DMS 273 treated with DMSO at 0.1 percent for 48 hours (cell line): ENCODE measurements around the gene TCN1.
"Not testable (repeated sequence)": the region's sequence is repeated elsewhere in the genome, so short reads cannot be mapped to it uniquely, and the experiment has no call there.

Experiments used
- DNase-seq: peaks from one replicate; lab custom pipeline; 2025; lab: John Stamatoyannopoulos, UW

TCN1 gene

GRCh38 chr11:59866397-59866796 lies at the start of gene TCN1:
Gene TCN1, minus strand, starts transcription at chr11:59866487. Its CDS starts 17 bp downstream, at chr11:59866470.
- no peak for DNase-seq

- not testable (repeated sequence) for DNase-seq
Observed at GRCh38 chr11:59903569-59903968, 37.3 kb upstream of the TCN1 start.

GRCh38 chr11:59901306-59901705 lies 35.0 kb upstream of the TCN1 start:
- no peak for DNase-seq

- DNase-seq: no peak
Observed at GRCh38 chr11:59900366-59901126, 34.3 kb upstream of the TCN1 start.

GRCh38 chr11:59899532-59899931 lies 33.2 kb upstream of the TCN1 start:
- no peak for DNase-seq

- no peak for DNase-seq
Observed at GRCh38 chr11:59898650-59899049, 32.4 kb upstream of the TCN1 start.

- no peak for DNase-seq
Observed at GRCh38 chr11:59898046-59898445, 31.8 kb upstream of the TCN1 start.

GRCh38 chr11:59894616-59895015 lies 28.3 kb upstream of the TCN1 start:
- DNase-seq: no peak

- no peak for DNase-seq
Observed at GRCh38 chr11:59891781-59892181, 25.5 kb upstream of the TCN1 start.

GRCh38 chr11:59887156-59887555 lies 20.9 kb upstream of the TCN1 start:
- DNase-seq: not testable (repeated sequence)

- no peak for DNase-seq
Observed at GRCh38 chr11:59883597-59883996, 17.3 kb upstream of the TCN1 start.

- DNase-seq: no peak
Observed at GRCh38 chr11:59879567-59879966, 13.3 kb upstream of the TCN1 start.

GRCh38 chr11:59878575-59878974 lies 12.3 kb upstream of the TCN1 start, which contains the start of gene OOSP3:
Gene OOSP3, plus strand, starts transcription at chr11:59878782. Its CDS starts 27 bp downstream, at chr11:59878809.
- no peak for DNase-seq

- DNase-seq: no peak
Observed at GRCh38 chr11:59877784-59878183, 11.5 kb upstream of the TCN1 start.

- no peak for DNase-seq
Observed at GRCh38 chr11:59877325-59877724, 11.0 kb upstream of the TCN1 start.

- DNase-seq: no peak
Observed at GRCh38 chr11:59875856-59876519, 9.7 kb upstream of the TCN1 start.

GRCh38 chr11:59872076-59872475 lies 5.8 kb upstream of the TCN1 start:
- no peak for DNase-seq

GRCh38 chr11:59867946-59868345 lies 1.7 kb upstream of the TCN1 start:
- no peak for DNase-seq

- DNase-seq: no peak
Observed at GRCh38 chr11:59866836-59867235, 549 bp upstream of the TCN1 start.

- no peak for DNase-seq
Observed at GRCh38 chr11:59865031-59865430, 1.3 kb downstream of the TCN1 start.

GRCh38 chr11:59862252-59862651 lies 4.0 kb downstream of the TCN1 start:
- no peak for DNase-seq

- DNase-seq: no peak
Observed at GRCh38 chr11:59859673-59860072, 6.6 kb downstream of the TCN1 start.
